GM12874 (cell line): ENCODE results near the gene SBK3.

ENCODE experiments used
- TF ChIP-seq, protein P1 (sequence below): IDR thresholded peaks from 2 replicates; pipeline ENCODE4 v1.5.1; 2011; ENCODE audit warnings: low read depth, mild to moderate bottlenecking, control low read depth, low read length, moderate library complexity; ENCODE audit not compliant: insufficient read depth

SBK3 gene

DNA sequence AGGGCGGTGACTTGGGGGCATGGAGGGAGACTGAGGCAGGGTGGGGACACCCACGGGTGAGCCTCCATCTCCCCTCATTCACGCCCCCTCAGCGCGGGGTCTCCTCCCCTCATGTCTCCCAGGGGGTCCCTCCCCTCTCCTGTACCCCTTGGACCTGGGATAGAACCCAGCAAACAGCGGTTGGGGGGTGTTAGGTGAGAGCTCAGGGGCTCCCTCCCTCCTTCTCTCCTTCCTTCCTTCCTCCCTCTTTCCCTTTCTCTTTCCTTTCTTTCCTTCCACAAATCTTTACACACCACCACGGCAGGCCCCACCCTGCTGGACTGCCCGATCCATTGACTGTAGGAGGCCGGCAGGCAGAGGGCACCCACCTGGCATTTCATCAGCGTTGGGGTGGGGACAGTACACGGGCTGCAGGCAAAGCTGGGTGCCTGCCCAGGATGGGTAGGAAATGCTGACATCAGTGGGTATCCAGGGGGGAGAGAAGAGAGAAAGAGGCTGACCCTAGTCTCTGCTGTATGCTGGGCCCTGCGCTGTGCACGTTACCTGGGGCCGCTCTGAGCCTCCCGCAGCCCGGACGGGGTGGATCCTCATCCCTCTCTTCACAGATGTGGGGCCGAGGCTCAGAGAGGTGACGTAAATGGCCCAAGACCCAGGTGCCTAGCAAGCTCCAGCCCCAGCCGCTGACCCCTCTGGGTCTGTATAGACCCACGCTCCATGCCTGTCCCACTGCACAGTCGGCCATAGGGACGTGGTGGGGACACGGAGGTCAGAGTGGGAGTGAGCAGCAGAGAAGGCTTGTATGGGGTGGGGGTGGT lies 53.6 kb downstream of the SBK3 start:
- TF ChIP-seq, protein P1, sequence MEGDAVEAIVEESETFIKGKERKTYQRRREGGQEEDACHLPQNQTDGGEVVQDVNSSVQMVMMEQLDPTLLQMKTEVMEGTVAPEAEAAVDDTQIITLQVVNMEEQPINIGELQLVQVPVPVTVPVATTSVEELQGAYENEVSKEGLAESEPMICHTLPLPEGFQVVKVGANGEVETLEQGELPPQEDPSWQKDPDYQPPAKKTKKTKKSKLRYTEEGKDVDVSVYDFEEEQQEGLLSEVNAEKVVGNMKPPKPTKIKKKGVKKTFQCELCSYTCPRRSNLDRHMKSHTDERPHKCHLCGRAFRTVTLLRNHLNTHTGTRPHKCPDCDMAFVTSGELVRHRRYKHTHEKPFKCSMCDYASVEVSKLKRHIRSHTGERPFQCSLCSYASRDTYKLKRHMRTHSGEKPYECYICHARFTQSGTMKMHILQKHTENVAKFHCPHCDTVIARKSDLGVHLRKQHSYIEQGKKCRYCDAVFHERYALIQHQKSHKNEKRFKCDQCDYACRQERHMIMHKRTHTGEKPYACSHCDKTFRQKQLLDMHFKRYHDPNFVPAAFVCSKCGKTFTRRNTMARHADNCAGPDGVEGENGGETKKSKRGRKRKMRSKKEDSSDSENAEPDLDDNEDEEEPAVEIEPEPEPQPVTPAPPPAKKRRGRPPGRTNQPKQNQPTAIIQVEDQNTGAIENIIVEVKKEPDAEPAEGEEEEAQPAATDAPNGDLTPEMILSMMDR: no peak
